ENCODE data around the gene DENND10.

DNA sequence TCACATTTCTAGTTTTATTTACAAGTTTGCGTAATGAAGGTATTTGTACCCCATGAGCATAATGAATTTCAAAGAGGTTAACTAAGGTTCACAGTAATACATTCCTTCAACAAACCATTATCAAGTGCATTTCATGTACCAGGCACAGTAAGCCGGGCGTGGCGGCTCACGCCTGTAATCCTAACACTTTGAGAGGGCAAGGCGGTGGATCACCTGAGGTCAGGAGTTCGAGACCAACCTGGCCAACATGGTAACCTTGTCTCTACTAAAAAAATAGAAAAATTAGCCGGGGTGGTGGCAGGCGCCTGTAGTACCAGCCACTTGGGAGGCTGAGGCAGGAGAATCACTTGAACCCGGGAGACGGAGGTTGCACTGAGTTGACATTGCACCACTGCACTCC lies 19.0 kb upstream of the DENND10 start:
- no peak for TF ChIP-seq YY1 (IDR thresholded peaks at IDR 0.05; ENCODE audit: insufficient read depth, insufficient read length)
- no peak for TF ChIP-seq ZNF274 (IDR thresholded peaks at IDR 0.05; ENCODE audit: low read depth, low read length)
- TF ChIP-seq SUZ12 (IDR thresholded peaks at IDR 0.05; ENCODE audit: extremely low read depth, insufficient read depth, insufficient read length), result no peak

All from NT2/D1 (cell line).